HG02981 (cell line): ENCODE measurements around the gene BRD2.

Experiments
- ATAC-seq: cut with Tn5 transposase; IDR thresholded peaks from one replicate; pipeline ENCODE4 v1.9.1; 2021; ENCODE audit warnings: mild to moderate bottlenecking, moderate library complexity; ENCODE audit not compliant: unreplicated experiment

BRD2 gene

GRCh38 chr6:32971242-32971580 is 2.8 kb downstream of the BRD2 start:
- no peak for ATAC-seq

- peak; percentile 40 for ATAC-seq
Measured at GRCh38 chr6:32971581-32972352, 3.4 kb downstream of the BRD2 start.

GRCh38 chr6:32972353-32973143 is 4.2 kb downstream of the BRD2 start:
- ATAC-seq, result no peak

GRCh38 chr6:32973144-32974015 is 5.0 kb downstream of the BRD2 start:
- no peak for ATAC-seq

GRCh38 chr6:32974016-32974333 is 5.6 kb downstream of the BRD2 start:
- no peak for ATAC-seq

GRCh38 chr6:32974541-32975308 is 6.3 kb downstream of the BRD2 start:
- ATAC-seq, result no peak

- no peak for ATAC-seq
Measured at GRCh38 chr6:32975886-32976285, 7.5 kb downstream of the BRD2 start.

- no peak for ATAC-seq
Measured at GRCh38 chr6:32976334-32977069, 8.1 kb downstream of the BRD2 start.

- ATAC-seq, result no peak
Measured at GRCh38 chr6:32977272-32977952, 9.0 kb downstream of the BRD2 start.

- no peak for ATAC-seq
Measured at GRCh38 chr6:32977953-32978324, 9.5 kb downstream of the BRD2 start.

GRCh38 chr6:32979720-32980487 is 11.5 kb downstream of the BRD2 start:
- ATAC-seq, result no peak

GRCh38 chr6:32980488-32981038 is 12.2 kb downstream of the BRD2 start:
- no peak for ATAC-seq

GRCh38 chr6:32982084-32982701 is 13.8 kb downstream of the BRD2 start:
- no peak for ATAC-seq

- no peak for ATAC-seq
Measured at GRCh38 chr6:32982702-32983492, 14.5 kb downstream of the BRD2 start.

GRCh38 chr6:32983493-32983848 is 15.1 kb downstream of the BRD2 start:
- ATAC-seq, result no peak

GRCh38 chr6:32983964-32984621 is 15.7 kb downstream of the BRD2 start:
- ATAC-seq, result no peak
